ENCODE results near the gene PEMT.

PEMT gene

GRCh38 chr17:17518014-17518413, 73.5 kb downstream of the PEMT start:
- no peaks in the 10 kb centered on the region for H3K36me3 ChIP-seq (ENCODE audit: insufficient read depth, low read length)
- H3K9ac ChIP-seq (ENCODE audit: low read length), result no peak overlapping the region
- no peak overlapping the region for H3K27ac ChIP-seq (ENCODE audit: low read depth, low read length, poor library complexity, severe bottlenecking)
- H3K4me1 ChIP-seq (ENCODE audit: insufficient read depth, low read length, severe bottlenecking), result no peaks in the 10 kb centered on the region
- no peaks in the 10 kb centered on the region for H4K20me1 ChIP-seq (ENCODE audit: insufficient read depth, low read length)
- H3F3A ChIP-seq (ENCODE audit: insufficient read depth, low read length), result no peaks in the 10 kb centered on the region
- no peaks in the 10 kb centered on the region for H3K9me3 ChIP-seq (ENCODE audit: low read length)
- H2AFZ ChIP-seq (ENCODE audit: low read length), result no peak overlapping the region
- TF ChIP-seq EZH2 (IDR thresholded peaks at IDR 0.05; ENCODE audit: borderline replicate concordance, low read length), result no peak
- no peak for TF ChIP-seq CTCF (IDR thresholded peaks at IDR 0.05; ENCODE audit: low read length)
- peaks cover 8% of the 10 kb centered on the region; the same call in 1 of the 2 replicates for H3K27me3 ChIP-seq (ENCODE audit: insufficient read depth, low read length)
- no peak overlapping the region for H3K4me2 ChIP-seq (ENCODE audit: low read length)
- no peaks in the 10 kb centered on the region for H3K9me2 ChIP-seq (ENCODE audit: low read depth, low read length)
- no peaks in the 10 kb centered on the region for H3K79me2 ChIP-seq (ENCODE audit: insufficient read depth, low read length)
- H3K4me3 ChIP-seq (ENCODE audit: low read depth, low read length, poor library complexity, severe bottlenecking), result no peak overlapping the region

- H4K20me1 ChIP-seq (ENCODE audit: insufficient read depth, low read length), result no peaks in the 10 kb centered on the region
- no peaks in the 10 kb centered on the region for H3K79me2 ChIP-seq (ENCODE audit: insufficient read depth, low read length)
- H3K36me3 ChIP-seq (ENCODE audit: insufficient read depth, low read length), result no peaks in the 10 kb centered on the region
- no peak overlapping the region for H3K4me2 ChIP-seq (ENCODE audit: low read length)
- H3K27ac ChIP-seq (ENCODE audit: low read depth, low read length, poor library complexity, severe bottlenecking), result no peak overlapping the region
- no peaks in the 10 kb centered on the region for H3K9me2 ChIP-seq (ENCODE audit: low read depth, low read length)
- H3K9me3 ChIP-seq (ENCODE audit: low read length), result no peaks in the 10 kb centered on the region
- no peak overlapping the region for H3K9ac ChIP-seq (ENCODE audit: low read length)
- H3K27me3 ChIP-seq (ENCODE audit: insufficient read depth, low read length), result peaks cover under 1% of the 10 kb centered on the region; the same call in 1 of the 2 replicates
- H3K4me3 ChIP-seq (ENCODE audit: low read depth, low read length, poor library complexity, severe bottlenecking), result no peak overlapping the region
- H3K4me1 ChIP-seq (ENCODE audit: insufficient read depth, low read length, severe bottlenecking), result no peaks in the 10 kb centered on the region
- TF ChIP-seq CTCF (IDR thresholded peaks at IDR 0.05; ENCODE audit: low read length), result no peak
- no peak for TF ChIP-seq EZH2 (IDR thresholded peaks at IDR 0.05; ENCODE audit: borderline replicate concordance, low read length)
- H2AFZ ChIP-seq (ENCODE audit: low read length), result no peak overlapping the region
- H3F3A ChIP-seq (ENCODE audit: insufficient read depth, low read length), result no peaks in the 10 kb centered on the region
These were observed 74.4 kb downstream of the PEMT start for GRCh38 chr17:17516941-17517720.

GRCh38 chr17:17515934-17516930, 75.3 kb downstream of the PEMT start:
- no peaks in the 10 kb centered on the region for H3K36me3 ChIP-seq (ENCODE audit: insufficient read depth, low read length)
- TF ChIP-seq CTCF (IDR thresholded peaks at IDR 0.05; ENCODE audit: low read length) (no peak), EZH2 (IDR thresholded peaks at IDR 0.05; ENCODE audit: borderline replicate concordance, low read length) (no peak)
- H3K9me3 ChIP-seq (ENCODE audit: low read length), result no peaks in the 10 kb centered on the region
- no peaks in the 10 kb centered on the region for H3K4me1 ChIP-seq (ENCODE audit: insufficient read depth, low read length, severe bottlenecking)
- H3K9me2 ChIP-seq (ENCODE audit: low read depth, low read length), result no peaks in the 10 kb centered on the region
- H3K9ac ChIP-seq (ENCODE audit: low read length), result no peak overlapping the region
- no peaks in the 10 kb centered on the region for H4K20me1 ChIP-seq (ENCODE audit: insufficient read depth, low read length)
- H3K4me2 ChIP-seq (ENCODE audit: low read length), result no peak overlapping the region
- H3K27ac ChIP-seq (ENCODE audit: low read depth, low read length, poor library complexity, severe bottlenecking), result no peak overlapping the region
- H3K27me3 ChIP-seq (ENCODE audit: insufficient read depth, low read length), result no peaks in the 10 kb centered on the region
- H2AFZ ChIP-seq (ENCODE audit: low read length), result no peak overlapping the region
- H3K4me3 ChIP-seq (ENCODE audit: low read depth, low read length, poor library complexity, severe bottlenecking), result no peak overlapping the region
- H3K79me2 ChIP-seq (ENCODE audit: insufficient read depth, low read length), result no peaks in the 10 kb centered on the region
- H3F3A ChIP-seq (ENCODE audit: insufficient read depth, low read length), result no peaks in the 10 kb centered on the region
